Measurements from ENCODE around the gene GRIK4. TPM values are rescaled to one million over a fixed set of nuclear protein-coding genes. Genes with fewer than 3 reads are reported as not detected.

The GRIK4 gene
- total RNA-seq, 1 donor from 2014 or later: 2.2 TPM

GRCh38 chr11:120867988-120868387 lies 356.4 kb downstream of the GRIK4 start:
- Histone ChIP-seq H4K20me1 (ENCODE audit: insufficient read depth, low read length) (no peaks in the 10 kb centered on the region), H3K4me2 (ENCODE audit: low read length) (no peak overlapping the region), H3K9ac (ENCODE audit: low read length) (no peak overlapping the region), H3K27me3 (ENCODE audit: insufficient read depth, low read length) (peaks cover 3% of the 10 kb centered on the region), H3K9me3 (ENCODE audit: insufficient read depth, low read depth, low read length) (no peaks in the 10 kb centered on the region), H3K79me2 (ENCODE audit: insufficient read depth, low read length) (no peaks in the 10 kb centered on the region), H3K4me3 (ENCODE audit: insufficient read depth, low read depth, low read length) (no peak overlapping the region), H3K36me3 (ENCODE audit: insufficient read depth, low read length) (no peaks in the 10 kb centered on the region), H2AFZ (ENCODE audit: low read depth, low read length) (no peak overlapping the region), H3K4me1 (ENCODE audit: insufficient read depth, low read length) (no peaks in the 10 kb centered on the region), H3K27ac (ENCODE audit: low read depth, low read length) (no peak overlapping the region)
- Mint-ChIP-seq H3K27ac (ENCODE audit: unreplicated experiment) (no peak overlapping the region), H3K9me3 (ENCODE audit: unreplicated experiment) (no peaks in the 10 kb centered on the region), H3K36me3 (ENCODE audit: low read depth, unreplicated experiment) (peaks cover 6% of the 10 kb centered on the region), H3K4me1 (ENCODE audit: low read depth, unreplicated experiment) (peaks cover 5% of the 10 kb centered on the region), H3K4me3 (ENCODE audit: unreplicated experiment) (no peak overlapping the region), H3K27me3 (ENCODE audit: low read depth, unreplicated experiment) (peaks cover 48% of the 10 kb centered on the region)
- no peak for FAIRE-seq
- no peak for DNase-seq (ENCODE audit: low read depth)
- no peak for TF ChIP-seq CTCF (IDR thresholded peaks at IDR 0.05; ENCODE audit: insufficient read depth, low read depth, low read length)
- no peak for TF ChIP-seq EZH2 (IDR thresholded peaks at IDR 0.05; ENCODE audit: insufficient read depth, low read length)

- Mint-ChIP-seq H3K27ac (ENCODE audit: unreplicated experiment) (no peak overlapping the region), H3K4me3 (ENCODE audit: unreplicated experiment) (no peak overlapping the region), H3K4me1 (ENCODE audit: low read depth, unreplicated experiment) (peaks cover 5% of the 10 kb centered on the region), H3K9me3 (ENCODE audit: unreplicated experiment) (no peaks in the 10 kb centered on the region), H3K27me3 (ENCODE audit: low read depth, unreplicated experiment) (peaks cover 53% of the 10 kb centered on the region), H3K36me3 (ENCODE audit: low read depth, unreplicated experiment) (peaks cover 6% of the 10 kb centered on the region)
- Histone ChIP-seq H3K4me1 (ENCODE audit: insufficient read depth, low read length) (no peaks in the 10 kb centered on the region), H3K79me2 (ENCODE audit: insufficient read depth, low read length) (no peaks in the 10 kb centered on the region), H3K9ac (ENCODE audit: low read length) (no peak overlapping the region), H3K4me2 (ENCODE audit: low read length) (no peak overlapping the region), H3K9me3 (ENCODE audit: insufficient read depth, low read depth, low read length) (no peaks in the 10 kb centered on the region), H2AFZ (ENCODE audit: low read depth, low read length) (no peak overlapping the region), H3K27me3 (ENCODE audit: insufficient read depth, low read length) (peaks cover 3% of the 10 kb centered on the region), H3K36me3 (ENCODE audit: insufficient read depth, low read length) (no peaks in the 10 kb centered on the region), H4K20me1 (ENCODE audit: insufficient read depth, low read length) (no peaks in the 10 kb centered on the region), H3K27ac (ENCODE audit: low read depth, low read length) (no peak overlapping the region), H3K4me3 (ENCODE audit: insufficient read depth, low read depth, low read length) (no peak overlapping the region)
- DNase-seq (ENCODE audit: low read depth) (no peak), FAIRE-seq (no peak)
- TF ChIP-seq CTCF (IDR thresholded peaks at IDR 0.05; ENCODE audit: insufficient read depth, low read depth, low read length): no peak
- no peak for TF ChIP-seq EZH2 (IDR thresholded peaks at IDR 0.05; ENCODE audit: insufficient read depth, low read length)
Measured at GRCh38 chr11:120869097-120869496, 357.5 kb downstream of the GRIK4 start.

GRCh38 chr11:120869516-120870011 lies 358.0 kb downstream of the GRIK4 start:
- TF ChIP-seq CTCF (IDR thresholded peaks at IDR 0.05; ENCODE audit: insufficient read depth, low read depth, low read length): no peak
- TF ChIP-seq EZH2 (IDR thresholded peaks at IDR 0.05; ENCODE audit: insufficient read depth, low read length): no peak
- DNase-seq (ENCODE audit: low read depth) (no peak), FAIRE-seq (no peak)
- Histone ChIP-seq H3K36me3 (ENCODE audit: insufficient read depth, low read length) (no peaks in the 10 kb centered on the region), H3K9ac (ENCODE audit: low read length) (no peak overlapping the region), H3K4me1 (ENCODE audit: insufficient read depth, low read length) (no peaks in the 10 kb centered on the region), H3K4me2 (ENCODE audit: low read length) (no peak overlapping the region), H3K79me2 (ENCODE audit: insufficient read depth, low read length) (no peaks in the 10 kb centered on the region), H3K27ac (ENCODE audit: low read depth, low read length) (no peak overlapping the region), H2AFZ (ENCODE audit: low read depth, low read length) (no peak overlapping the region), H3K27me3 (ENCODE audit: insufficient read depth, low read length) (peaks cover 3% of the 10 kb centered on the region), H3K9me3 (ENCODE audit: insufficient read depth, low read depth, low read length) (no peaks in the 10 kb centered on the region), H4K20me1 (ENCODE audit: insufficient read depth, low read length) (no peaks in the 10 kb centered on the region), H3K4me3 (ENCODE audit: insufficient read depth, low read depth, low read length) (no peak overlapping the region)
- Mint-ChIP-seq H3K4me1 (ENCODE audit: low read depth, unreplicated experiment) (peaks cover 5% of the 10 kb centered on the region), H3K4me3 (ENCODE audit: unreplicated experiment) (no peak overlapping the region), H3K9me3 (ENCODE audit: unreplicated experiment) (no peaks in the 10 kb centered on the region), H3K36me3 (ENCODE audit: low read depth, unreplicated experiment) (peaks cover 6% of the 10 kb centered on the region), H3K27ac (ENCODE audit: unreplicated experiment) (no peak overlapping the region), H3K27me3 (ENCODE audit: low read depth, unreplicated experiment) (peaks cover 53% of the 10 kb centered on the region)
